DOHH2 (cell line): ENCODE measurements around the gene SERTAD2.
A peak's percentile ranks its signal among the peaks of the same experiment; 100 is the strongest.

Source experiments
- H3F3A ChIP-seq: fragments of 200-600 bp; sonication (generic), shearing (Covaris generic); 2 replicates; pipeline ENCODE4 v1.6.0; 2016; ENCODE audit warnings: antibody characterized with exemption, mild to moderate bottlenecking; ENCODE audit not compliant: control insufficient read depth, insufficient read depth
- H3K27ac ChIP-seq: fragments of 200-600 bp; sonication (generic); 2 replicates; pipeline ENCODE4 v1.5.1; 2014; ENCODE audit warnings: low read depth, mild to moderate bottlenecking, low read length, moderate library complexity
- H3K27me3 ChIP-seq: fragments of 200-600 bp; sonication (generic); 2 replicates; pipeline ENCODE4 v1.6.1; 2014; ENCODE audit warnings: mild to moderate bottlenecking, low read length, mixed read lengths; ENCODE audit not compliant: control insufficient read depth
- H3K36me3 ChIP-seq: fragments of 200-600 bp; sonication (generic); 2 replicates; pipeline ENCODE4 v1.6.1; 2014; ENCODE audit warnings: mild to moderate bottlenecking, low read length, moderate library complexity, mixed read lengths; ENCODE audit not compliant: control insufficient read depth
- H3K4me1 ChIP-seq: fragments of 200-600 bp; sonication (generic); 2 replicates; pipeline ENCODE4 v1.6.1; 2014; ENCODE audit warnings: mild to moderate bottlenecking, low read length, mixed read lengths; ENCODE audit not compliant: control insufficient read depth
- H3K4me2 ChIP-seq: fragments of 200-600 bp; sonication (generic); 2 replicates; pipeline ENCODE4 v1.6.0; 2014; ENCODE audit warnings: mild to moderate bottlenecking, low read length, moderate library complexity
- H3K4me3 ChIP-seq: fragments of 200-600 bp; sonication (generic); 2 replicates; pipeline ENCODE4 v1.5.1; 2014; ENCODE audit warnings: mild to moderate bottlenecking, low read length, mixed read lengths
- H3K79me2 ChIP-seq: fragments of 200-600 bp; sonication (generic); 2 replicates; pipeline ENCODE4 v1.6.1; 2014; ENCODE audit warnings: mild to moderate bottlenecking, low read length, mixed read lengths; ENCODE audit not compliant: control insufficient read depth
- H3K9me2 ChIP-seq: fragments of 200-600 bp; sonication (generic); replicated peaks from 2 replicates; pipeline ENCODE4 v1.6.1; 2014; ENCODE audit warnings: mild to moderate bottlenecking, low read length, mixed read lengths; ENCODE audit not compliant: control insufficient read depth
- H3K9me3 ChIP-seq: fragments of 200-600 bp; sonication (generic); 2 replicates; pipeline ENCODE4 v1.6.1; 2014; ENCODE audit warnings: antibody characterized with exemption, low read length, mixed read lengths; ENCODE audit not compliant: control insufficient read depth, insufficient read depth
- H4K20me1 ChIP-seq: fragments of 200-600 bp; sonication (generic); 2 replicates; pipeline ENCODE4 v1.6.0; 2014; ENCODE audit warnings: low read depth, mild to moderate bottlenecking, antibody characterized with exemption, low read length, moderate library complexity; ENCODE audit not compliant: control insufficient read depth, insufficient read depth
- EZH2phosphoT487 ChIP-seq: fragments of 200-600 bp; sonication (generic); IDR thresholded peaks from 2 replicates; pipeline ENCODE4 v1.6.1; 2017; ENCODE audit warnings: borderline replicate concordance, mild to moderate bottlenecking, antibody characterized with exemption, low read length, moderate library complexity, mixed read lengths
- TF ChIP-seq, protein P1 (sequence below): fragments of 200-600 bp; sonication (generic); IDR thresholded peaks from one replicate; pipeline ENCODE4 v1.5.1; 2014; ENCODE audit warnings: antibody characterized with exemption, mild to moderate bottlenecking, low read depth, low read length; ENCODE audit not compliant: poor library complexity, severe bottlenecking

Gene SERTAD2

DNA sequence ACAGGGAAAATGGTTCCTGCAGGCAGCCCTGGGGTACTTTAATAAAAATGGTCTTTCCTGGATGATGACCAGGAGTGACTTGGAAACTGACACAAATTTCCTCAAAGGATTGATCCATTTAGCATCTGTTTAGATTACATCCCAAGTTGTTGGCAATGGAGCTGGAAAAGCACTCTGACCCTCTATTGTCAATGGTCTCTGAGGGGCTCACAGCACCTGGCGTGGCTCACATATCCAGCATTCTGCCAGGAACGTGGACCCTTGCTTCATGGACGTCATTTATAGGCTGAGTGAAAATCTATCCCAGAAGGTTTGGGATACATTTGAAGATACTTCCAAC, 43.8 kb downstream of the SERTAD2 start:
- TF ChIP-seq, protein P1, sequence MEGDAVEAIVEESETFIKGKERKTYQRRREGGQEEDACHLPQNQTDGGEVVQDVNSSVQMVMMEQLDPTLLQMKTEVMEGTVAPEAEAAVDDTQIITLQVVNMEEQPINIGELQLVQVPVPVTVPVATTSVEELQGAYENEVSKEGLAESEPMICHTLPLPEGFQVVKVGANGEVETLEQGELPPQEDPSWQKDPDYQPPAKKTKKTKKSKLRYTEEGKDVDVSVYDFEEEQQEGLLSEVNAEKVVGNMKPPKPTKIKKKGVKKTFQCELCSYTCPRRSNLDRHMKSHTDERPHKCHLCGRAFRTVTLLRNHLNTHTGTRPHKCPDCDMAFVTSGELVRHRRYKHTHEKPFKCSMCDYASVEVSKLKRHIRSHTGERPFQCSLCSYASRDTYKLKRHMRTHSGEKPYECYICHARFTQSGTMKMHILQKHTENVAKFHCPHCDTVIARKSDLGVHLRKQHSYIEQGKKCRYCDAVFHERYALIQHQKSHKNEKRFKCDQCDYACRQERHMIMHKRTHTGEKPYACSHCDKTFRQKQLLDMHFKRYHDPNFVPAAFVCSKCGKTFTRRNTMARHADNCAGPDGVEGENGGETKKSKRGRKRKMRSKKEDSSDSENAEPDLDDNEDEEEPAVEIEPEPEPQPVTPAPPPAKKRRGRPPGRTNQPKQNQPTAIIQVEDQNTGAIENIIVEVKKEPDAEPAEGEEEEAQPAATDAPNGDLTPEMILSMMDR, result no peak
- TF ChIP-seq EZH2phosphoT487, result no peak
- Histone ChIP-seq H3K9me2 (no peaks in the 10 kb centered on the region), H3K27me3 (peaks cover 6% of the 10 kb centered on the region), H3K36me3 (no peaks in the 10 kb centered on the region), H3K4me2 (peak overlapping the region; percentile 80), H3K27ac (no peak overlapping the region), H3K79me2 (no peaks in the 10 kb centered on the region), H3K4me3 (peak overlapping the region; percentile 79), H3K9me3 (no peaks in the 10 kb centered on the region), H3K4me1 (peaks cover 27% of the 10 kb centered on the region), H3F3A (no peaks in the 10 kb centered on the region), H4K20me1 (no peaks in the 10 kb centered on the region)

DNA sequence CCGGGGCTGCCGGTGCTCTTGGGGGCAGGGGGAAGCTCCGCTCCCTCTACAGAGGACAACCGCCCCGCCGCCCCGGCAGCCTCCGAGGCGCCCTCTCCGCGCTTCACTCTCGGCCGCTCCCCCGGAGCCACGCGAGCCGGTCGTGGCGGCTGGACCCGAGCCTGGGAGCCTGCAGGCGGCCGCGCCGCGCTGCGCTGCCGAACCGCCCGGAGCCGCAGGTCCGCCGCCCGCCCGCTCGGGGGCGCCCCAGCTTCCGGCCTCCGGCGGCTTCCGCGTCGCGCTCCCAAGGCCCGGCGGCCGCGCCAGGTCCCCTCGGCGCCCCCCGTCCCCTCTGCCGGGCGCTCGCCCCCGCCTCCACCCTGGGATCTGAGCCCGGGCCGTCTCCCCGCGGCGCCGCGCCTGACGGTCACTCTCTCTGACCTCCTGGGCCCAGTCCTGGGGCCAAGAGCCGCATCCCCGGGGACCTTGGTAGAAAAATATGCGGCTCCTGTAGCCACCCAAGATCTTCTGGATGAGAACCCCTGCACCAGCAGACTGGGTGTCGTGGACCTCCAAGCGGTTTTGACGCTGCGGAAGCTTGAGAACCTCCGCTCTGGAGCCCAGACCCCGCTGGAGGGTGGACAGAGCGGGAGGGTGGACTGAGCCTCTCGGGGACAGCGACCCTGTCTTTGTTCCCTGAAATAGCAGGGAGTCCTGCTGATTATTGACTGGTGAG, 44.3 kb downstream of the SERTAD2 start:
- Histone ChIP-seq H3K4me1 (peaks cover 27% of the 10 kb centered on the region), H3K27me3 (peaks cover 6% of the 10 kb centered on the region), H3F3A (no peaks in the 10 kb centered on the region), H3K36me3 (no peaks in the 10 kb centered on the region), H3K4me3 (peak overlapping the region; percentile 79), H4K20me1 (no peaks in the 10 kb centered on the region), H3K9me2 (no peaks in the 10 kb centered on the region), H3K9me3 (no peaks in the 10 kb centered on the region), H3K79me2 (no peaks in the 10 kb centered on the region), H3K27ac (no peak overlapping the region), H3K4me2 (peak overlapping the region; percentile 80)
- no peak for TF ChIP-seq EZH2phosphoT487
- TF ChIP-seq, protein P1, result no peak

DNA sequence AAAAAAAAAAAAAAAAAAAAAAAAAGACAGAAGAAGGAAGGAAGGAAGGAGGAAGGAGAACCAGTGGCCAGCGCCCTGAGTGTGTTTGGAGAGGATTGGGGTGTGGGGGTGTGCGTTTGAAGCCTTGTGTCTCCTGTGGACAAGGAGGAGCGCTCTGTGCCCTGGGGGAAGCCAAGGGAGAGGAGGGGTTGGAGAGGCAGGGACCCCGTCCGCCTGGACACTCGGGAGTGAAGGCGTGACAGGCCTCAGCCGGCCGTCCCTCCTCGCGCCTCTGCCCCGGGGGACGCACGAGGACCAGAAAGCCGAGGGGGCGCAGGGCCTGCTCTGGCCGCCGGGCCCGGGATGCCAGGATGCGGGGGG, 44.9 kb downstream of the SERTAD2 start:
- no peaks in the 10 kb centered on the region for H4K20me1 ChIP-seq
- H3K27ac ChIP-seq, result no peak overlapping the region
- H3K4me3 ChIP-seq, result peak overlapping the region; percentile 79
- H3K9me2 ChIP-seq, result no peaks in the 10 kb centered on the region
- no peaks in the 10 kb centered on the region for H3F3A ChIP-seq
- no peaks in the 10 kb centered on the region for H3K79me2 ChIP-seq
- H3K4me1 ChIP-seq, result peaks cover 27% of the 10 kb centered on the region
- H3K27me3 ChIP-seq, result peaks cover 6% of the 10 kb centered on the region
- no peak for TF ChIP-seq EZH2phosphoT487
- TF ChIP-seq, protein P1, result no peak
- no peaks in the 10 kb centered on the region for H3K9me3 ChIP-seq
- no peaks in the 10 kb centered on the region for H3K36me3 ChIP-seq
- peak overlapping the region; percentile 80 for H3K4me2 ChIP-seq
